GM13977 (cell line): ENCODE data around the gene MAP3K19.
"Not testable (repeated sequence)": the region's sequence is repeated elsewhere in the genome, so short reads cannot be mapped to it uniquely, and the experiment has no call there.

ENCODE experiments used
- DNase-seq: peaks from one replicate; pipeline ENCODE4 v3.0.0; 2012; ENCODE audit warnings: low spot score
- CTCF ChIP-seq: IDR thresholded peaks from 2 replicates; pipeline ENCODE4 v1.5.1; 2012; ENCODE audit warnings: mild to moderate bottlenecking, control low read depth; ENCODE audit not compliant: insufficient read depth; ENCODE audit errors: extremely low read depth, missing control alignments
- in situ Hi-C: fragments of 300-500 bp; cut with MboI; formaldehyde crosslinking; loops from one replicate; pipeline ENCODE4 v1.12.0; 2022; ENCODE audit warnings: low sequenced_read_pairs, low pct_unique_long_range_greater_than_20kb, mixed read lengths, inconsistent platforms; ENCODE audit not compliant: unreplicated experiment

The MAP3K19 gene

GRCh38 chr2:135091681-135092080 lies 44.4 kb upstream of the MAP3K19 start:
- no peak for DNase-seq
- in situ Hi-C loops: no loop called here
- no peak for TF ChIP-seq CTCF

GRCh38 chr2:135089597-135089996 lies 42.4 kb upstream of the MAP3K19 start:
- DNase-seq, in situ Hi-C loops: not testable (repeated sequence)

- DNase-seq: no peak
- in situ Hi-C loops: no loop called here
- TF ChIP-seq CTCF: no peak
These were observed 39.0 kb upstream of the MAP3K19 start for GRCh38 chr2:135086222-135086621.

GRCh38 chr2:135078417-135078816 lies 31.2 kb upstream of the MAP3K19 start:
- no peak for TF ChIP-seq CTCF
- DNase-seq: no peak
- in situ Hi-C loops: no loop called here

- in situ Hi-C loops: no loop called here
These were observed 29.3 kb upstream of the MAP3K19 start for GRCh38 chr2:135076556-135076955.

GRCh38 chr2:135074216-135074615 lies 27.0 kb upstream of the MAP3K19 start:
- in situ Hi-C loops: no loop called here
- DNase-seq: no peak
- no peak for TF ChIP-seq CTCF

More at GRCh38 chr2:135076556-135076955, 29.3 kb upstream of the MAP3K19 start:
- no peak for TF ChIP-seq CTCF
- DNase-seq: no peak

- in situ Hi-C loops: no loop called here
- DNase-seq: no peak
- TF ChIP-seq CTCF: no peak
These were observed 25.1 kb upstream of the MAP3K19 start for GRCh38 chr2:135072125-135072997.
